ENCODE results near the gene LRP5. TPM values are rescaled to one million over a fixed set of nuclear protein-coding genes. Genes with fewer than 3 reads are reported as not detected.
A peak's percentile ranks its signal among the peaks of the same experiment; 100 is the strongest.

Gene LRP5
- total and polyA plus RNA-seq, 10 donors = 3.9 to 21.8 (median 14.1) TPM

DNA sequence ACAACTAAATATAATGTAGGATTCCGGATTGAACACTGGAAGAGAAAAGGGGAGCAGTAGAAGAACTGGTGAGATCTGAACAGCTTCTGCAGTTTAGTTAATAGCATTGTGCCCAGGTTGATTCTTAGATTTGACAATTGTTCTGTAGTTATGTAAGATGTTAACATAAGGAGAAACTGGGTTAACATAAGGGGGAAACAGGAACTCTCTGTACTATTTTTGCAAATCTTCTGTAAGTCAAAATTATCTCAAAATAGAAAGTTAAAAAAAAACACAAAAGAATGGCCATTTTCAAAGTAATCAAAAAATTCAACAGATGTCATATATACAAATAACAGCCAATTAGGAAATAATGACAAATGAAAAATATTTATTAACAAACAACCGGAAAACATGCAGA, 18.7 kb upstream of the LRP5 start:
- Histone ChIP-seq H3K9me3 (peaks cover 0 to 12% (median 6%) of the 10 kb centered on the region in 8 donors), H3K4me3 (no peak overlapping the region), H3K36me3 (no peaks in the 10 kb centered on the region), H3K27me3 (replicated peaks in 1 of 7) (peaks cover 0 to 6% (median 0%) of the 10 kb centered on the region in 7 donors), H3K27ac (peak overlapping the region in 3 of 8 donors; percentile 8 to 43 (median 36)), H3K4me1 (peaks cover 10 to 45% (median 24%) of the 10 kb centered on the region in 6 donors)
- TF ChIP-seq, protein P1, sequence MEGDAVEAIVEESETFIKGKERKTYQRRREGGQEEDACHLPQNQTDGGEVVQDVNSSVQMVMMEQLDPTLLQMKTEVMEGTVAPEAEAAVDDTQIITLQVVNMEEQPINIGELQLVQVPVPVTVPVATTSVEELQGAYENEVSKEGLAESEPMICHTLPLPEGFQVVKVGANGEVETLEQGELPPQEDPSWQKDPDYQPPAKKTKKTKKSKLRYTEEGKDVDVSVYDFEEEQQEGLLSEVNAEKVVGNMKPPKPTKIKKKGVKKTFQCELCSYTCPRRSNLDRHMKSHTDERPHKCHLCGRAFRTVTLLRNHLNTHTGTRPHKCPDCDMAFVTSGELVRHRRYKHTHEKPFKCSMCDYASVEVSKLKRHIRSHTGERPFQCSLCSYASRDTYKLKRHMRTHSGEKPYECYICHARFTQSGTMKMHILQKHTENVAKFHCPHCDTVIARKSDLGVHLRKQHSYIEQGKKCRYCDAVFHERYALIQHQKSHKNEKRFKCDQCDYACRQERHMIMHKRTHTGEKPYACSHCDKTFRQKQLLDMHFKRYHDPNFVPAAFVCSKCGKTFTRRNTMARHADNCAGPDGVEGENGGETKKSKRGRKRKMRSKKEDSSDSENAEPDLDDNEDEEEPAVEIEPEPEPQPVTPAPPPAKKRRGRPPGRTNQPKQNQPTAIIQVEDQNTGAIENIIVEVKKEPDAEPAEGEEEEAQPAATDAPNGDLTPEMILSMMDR (IDR thresholded peaks at IDR 0.05 in 8 of 11, conservative IDR thresholded peaks at IDR 0.05 in 3 of 11) = no peak
- TF ChIP-seq POLR2AphosphoS5 (IDR thresholded peaks at IDR 0.05) (no peak), POLR2A (IDR thresholded peaks at IDR 0.05) (no peak)
- whole genome bisulfite sequencing, 5 donors = 63 to 79% (median 69%) methylated on average over 2 of the region's 2 CpGs
- intact Hi-C loops (cut with DNase I; ENCODE audit: low total_unique reads) = no loop called here
- DNase-seq = no peak

DNA sequence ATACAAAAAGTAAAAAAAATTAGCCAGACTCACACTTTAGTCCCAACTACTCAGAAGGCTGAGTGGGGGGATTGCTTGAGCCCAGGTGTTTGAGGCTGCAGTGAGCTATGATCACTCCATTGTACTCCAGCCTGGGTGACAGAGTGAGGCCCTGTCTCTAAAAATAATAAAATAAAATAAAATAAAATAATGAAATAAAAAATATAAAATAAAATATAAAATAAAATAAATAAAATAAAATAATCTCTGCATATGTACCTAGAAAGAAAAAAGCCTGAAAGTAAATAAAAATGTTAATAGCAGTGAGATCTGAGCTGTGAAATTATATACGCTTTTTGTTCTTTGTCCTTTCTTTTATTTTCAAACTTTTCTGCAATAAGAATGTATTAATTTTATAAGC, 17.1 kb upstream of the LRP5 start:
- H3K4me3 ChIP-seq = no peak overlapping the region
- peaks cover 0 to 6% (median 0%) of the 10 kb centered on the region in 7 donors for H3K27me3 ChIP-seq (replicated peaks in 1 of 7)
- H3K9me3 ChIP-seq = no peaks in the 10 kb centered on the region
- no peaks in the 10 kb centered on the region for H3K36me3 ChIP-seq
- intact Hi-C loops (cut with DNase I; ENCODE audit: low total_unique reads) = no loop called here
- 93 to 100% (median 95%) methylated on average over 1 of the region's 1 CpG for WGBS, 5 donors
- H3K27ac ChIP-seq = no peak overlapping the region
- H3K4me1 ChIP-seq = peaks cover 10 to 49% (median 28%) of the 10 kb centered on the region in 6 donors
- TF ChIP-seq, protein P1 (IDR thresholded peaks at IDR 0.05 in 8 of 11, conservative IDR thresholded peaks at IDR 0.05 in 3 of 11) = no peak
- no peak for TF ChIP-seq POLR2A (IDR thresholded peaks at IDR 0.05)
- TF ChIP-seq POLR2AphosphoS5 (IDR thresholded peaks at IDR 0.05) = no peak
- no peak for DNase-seq

DNA sequence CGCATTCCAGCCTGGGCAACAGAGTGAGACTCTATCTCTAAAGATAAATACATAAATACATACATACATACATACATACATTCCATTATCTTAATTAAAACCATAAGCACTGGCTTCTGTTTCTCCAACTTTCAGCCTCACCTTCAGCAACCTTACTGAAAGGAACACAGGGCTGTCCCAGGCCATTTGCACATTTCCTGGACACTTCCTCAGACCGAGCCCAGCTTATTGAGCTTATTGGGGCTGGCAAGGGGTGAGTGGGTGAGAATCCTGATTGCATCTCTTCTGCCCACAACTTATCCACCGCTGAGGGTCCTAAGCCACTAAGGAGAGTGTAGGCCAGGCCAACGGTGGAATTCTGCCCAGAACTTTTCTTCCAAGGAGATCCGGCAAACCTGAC, 16.5 kb upstream of the LRP5 start:
- TF ChIP-seq POLR2AphosphoS5 (IDR thresholded peaks at IDR 0.05) (no peak), POLR2A (IDR thresholded peaks at IDR 0.05) (no peak)
- TF ChIP-seq, protein P1 (IDR thresholded peaks at IDR 0.05 in 8 of 11, conservative IDR thresholded peaks at IDR 0.05 in 3 of 11) = no peak
- Histone ChIP-seq H3K4me1 (peaks cover 10 to 49% (median 28%) of the 10 kb centered on the region in 6 donors), H3K4me3 (no peak overlapping the region), H3K36me3 (no peaks in the 10 kb centered on the region), H3K27me3 (replicated peaks in 1 of 7) (peaks cover 0 to 6% (median 0%) of the 10 kb centered on the region in 7 donors), H3K27ac (no peak overlapping the region), H3K9me3 (no peaks in the 10 kb centered on the region)
- DNase-seq = no peak
- intact Hi-C loops (cut with DNase I; ENCODE audit: low total_unique reads) = loop anchor here (2.0 kb wide), 1 partner anchor 39 kb away; no protein-coding TSS in a partner anchor
- 82 to 90% (median 86%) methylated on average over 5 of the region's 5 CpGs for WGBS, 5 donors

DNA sequence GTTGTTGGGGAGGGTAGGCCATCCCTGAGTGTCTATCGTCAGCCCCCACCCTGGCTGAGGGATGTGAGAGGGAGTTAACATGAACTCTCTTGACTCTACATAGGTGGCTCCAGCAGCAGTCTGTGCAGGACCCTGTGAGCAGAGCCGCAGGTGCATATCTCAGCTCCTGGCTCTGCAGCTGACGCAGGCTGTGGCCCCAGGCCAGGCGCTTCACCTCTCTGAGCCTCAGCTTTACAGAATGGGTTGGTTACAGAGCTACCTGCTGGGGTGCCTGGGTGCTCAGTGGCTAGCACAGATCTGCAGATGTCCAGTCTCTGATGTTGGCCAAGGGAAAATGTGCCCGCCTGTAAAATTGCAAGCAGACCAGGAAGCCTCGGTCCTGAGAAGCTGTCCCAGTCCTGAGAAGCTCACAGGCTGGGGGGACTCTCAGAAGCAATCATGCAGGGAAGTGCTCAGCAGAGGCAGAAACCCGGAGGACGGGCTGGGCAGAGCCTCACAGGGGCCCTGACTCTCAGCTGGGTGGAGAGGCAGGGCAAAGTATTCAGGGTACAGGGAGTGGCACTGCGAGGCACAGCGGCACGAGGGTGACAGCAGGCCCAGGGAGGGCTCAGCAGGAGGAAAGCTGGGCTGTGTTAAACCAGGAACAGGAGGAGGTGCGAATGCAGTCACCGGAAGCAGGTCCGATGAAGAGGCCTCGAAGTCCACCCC, 15.9 kb upstream of the LRP5 start:
- H3K27me3 ChIP-seq (replicated peaks in 1 of 7) = peaks cover 0 to 6% (median 0%) of the 10 kb centered on the region in 7 donors
- no peak for DNase-seq
- no peaks in the 10 kb centered on the region for H3K36me3 ChIP-seq
- intact Hi-C loops (cut with DNase I; ENCODE audit: low total_unique reads) = loop anchor here (2.0 kb wide), 1 partner anchor 40 kb away; no protein-coding TSS in a partner anchor
- H3K4me3 ChIP-seq = no peak overlapping the region
- 88 to 90% (median 89%) methylated on average over 13 to 15 of the region's 15 CpGs for WGBS, 5 donors
- peaks cover 10 to 49% (median 28%) of the 10 kb centered on the region in 6 donors for H3K4me1 ChIP-seq
- H3K27ac ChIP-seq = no peak overlapping the region
- no peaks in the 10 kb centered on the region for H3K9me3 ChIP-seq
- TF ChIP-seq, protein P1 (IDR thresholded peaks at IDR 0.05 in 8 of 11, conservative IDR thresholded peaks at IDR 0.05 in 3 of 11) = no peak
- TF ChIP-seq POLR2AphosphoS5 (IDR thresholded peaks at IDR 0.05) = no peak
- TF ChIP-seq POLR2A (IDR thresholded peaks at IDR 0.05) = no peak
